Upper lobe of left lung (tissue), 4 donors: ENCODE data around the gene EFNA3.

Experiments used
- EP300 ChIP-seq, 4 donors: sonication (generic); formaldehyde crosslinking; IDR thresholded peaks; one replicate each; pipeline ENCODE4 v1.5.1; 2017; ENCODE audit warnings: antibody characterized with exemption in 4 of 4, control low read depth in 2 of 4
- POLR2A ChIP-seq, 4 donors: fragments of 450-650 bp; IDR thresholded peaks; one replicate each; pipeline ENCODE4 v1.5.1; 2016 to 2017; ENCODE audit warnings: antibody characterized with exemption in 4 of 4, mild to moderate bottlenecking in 2 of 4
- POLR2AphosphoS5 ChIP-seq, 2 donors: sonication (generic); formaldehyde crosslinking; IDR thresholded peaks; one replicate each; pipeline ENCODE4 v1.5.1; 2017; ENCODE audit warnings: antibody characterized with exemption in 2 of 2
- TF ChIP-seq, protein P1 (sequence below), 6 experiments: fragments of 450-650 bp in 4 of 6; fragments of 200-600 bp in 2 of 6; sonication (generic) in 2 of 6; IDR thresholded peaks; one replicate each; pipeline ENCODE4 v1.5.1; 2016 to 2019; ENCODE audit warnings: antibody characterized with exemption in 6 of 6

DNA sequence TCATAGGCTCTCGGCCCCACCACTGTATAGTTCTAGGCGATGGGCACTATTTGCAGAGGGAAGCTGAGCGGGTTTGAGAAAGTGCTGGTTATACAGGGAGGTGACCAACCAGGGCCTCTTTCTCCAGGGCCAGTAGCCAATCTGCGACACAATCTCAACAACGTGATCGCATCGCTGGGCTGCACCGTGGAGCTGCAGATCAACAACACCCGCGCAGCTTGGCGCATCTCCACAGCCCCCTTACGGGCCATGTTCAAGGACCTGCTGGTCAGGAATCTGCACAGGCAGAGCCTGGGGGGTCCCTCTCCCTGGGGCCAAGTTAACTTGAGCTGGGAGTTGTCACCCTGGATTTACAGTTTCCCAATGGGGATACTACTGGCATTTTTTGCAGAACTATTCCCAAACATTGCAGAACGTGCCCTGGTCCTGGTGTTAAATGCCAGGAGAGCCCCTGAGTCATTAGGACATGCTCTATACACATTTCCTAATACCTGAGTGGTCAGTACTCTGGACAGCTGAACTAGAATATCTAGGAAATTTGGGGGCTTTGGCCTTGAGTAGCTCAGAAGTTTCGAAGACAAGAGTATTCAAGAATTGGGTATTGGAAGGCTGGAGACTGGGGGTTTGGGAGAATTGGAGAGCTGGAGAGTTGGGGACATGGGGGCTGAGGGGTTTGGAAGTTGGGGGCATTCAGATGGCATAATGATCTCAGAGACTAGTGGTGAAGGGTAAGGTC, 38.1 kb upstream of the EFNA3 start:
- TF ChIP-seq, protein P1, sequence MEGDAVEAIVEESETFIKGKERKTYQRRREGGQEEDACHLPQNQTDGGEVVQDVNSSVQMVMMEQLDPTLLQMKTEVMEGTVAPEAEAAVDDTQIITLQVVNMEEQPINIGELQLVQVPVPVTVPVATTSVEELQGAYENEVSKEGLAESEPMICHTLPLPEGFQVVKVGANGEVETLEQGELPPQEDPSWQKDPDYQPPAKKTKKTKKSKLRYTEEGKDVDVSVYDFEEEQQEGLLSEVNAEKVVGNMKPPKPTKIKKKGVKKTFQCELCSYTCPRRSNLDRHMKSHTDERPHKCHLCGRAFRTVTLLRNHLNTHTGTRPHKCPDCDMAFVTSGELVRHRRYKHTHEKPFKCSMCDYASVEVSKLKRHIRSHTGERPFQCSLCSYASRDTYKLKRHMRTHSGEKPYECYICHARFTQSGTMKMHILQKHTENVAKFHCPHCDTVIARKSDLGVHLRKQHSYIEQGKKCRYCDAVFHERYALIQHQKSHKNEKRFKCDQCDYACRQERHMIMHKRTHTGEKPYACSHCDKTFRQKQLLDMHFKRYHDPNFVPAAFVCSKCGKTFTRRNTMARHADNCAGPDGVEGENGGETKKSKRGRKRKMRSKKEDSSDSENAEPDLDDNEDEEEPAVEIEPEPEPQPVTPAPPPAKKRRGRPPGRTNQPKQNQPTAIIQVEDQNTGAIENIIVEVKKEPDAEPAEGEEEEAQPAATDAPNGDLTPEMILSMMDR (IDR thresholded peaks at IDR 0.05) = no peak
- no peak for TF ChIP-seq POLR2A (IDR thresholded peaks at IDR 0.05)
- TF ChIP-seq POLR2AphosphoS5 (IDR thresholded peaks at IDR 0.05) = no peak
- TF ChIP-seq EP300 (IDR thresholded peaks at IDR 0.05) = no peak
